T1000 (cell line): ENCODE results near the gene SAP30BP.

Experiments used
- DNase-seq: peaks from one replicate; lab custom pipeline; 2025; ENCODE audit warnings: mixed read lengths; lab: John Stamatoyannopoulos, UW

Gene SAP30BP

DNA sequence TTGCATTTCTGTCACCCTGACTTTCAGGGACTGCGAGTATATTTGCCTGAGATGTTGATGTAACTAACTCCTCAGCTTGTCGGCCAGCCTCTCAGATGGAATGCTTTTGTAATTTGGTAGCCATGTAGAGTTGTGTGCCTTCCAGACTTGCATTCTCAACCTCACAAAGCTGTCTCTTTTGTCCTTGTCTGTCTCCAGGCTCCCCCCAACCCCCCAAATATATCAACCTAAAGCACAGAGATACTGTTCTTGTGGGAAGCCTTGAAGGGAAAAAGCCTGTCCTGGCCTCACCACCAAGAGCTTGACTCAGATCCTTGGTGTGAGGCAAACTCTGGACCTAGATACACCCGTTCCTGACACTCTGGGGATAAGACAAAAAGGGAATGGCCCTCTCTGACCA is 18.4 kb downstream of the SAP30BP start:
- no peak for DNase-seq

DNA sequence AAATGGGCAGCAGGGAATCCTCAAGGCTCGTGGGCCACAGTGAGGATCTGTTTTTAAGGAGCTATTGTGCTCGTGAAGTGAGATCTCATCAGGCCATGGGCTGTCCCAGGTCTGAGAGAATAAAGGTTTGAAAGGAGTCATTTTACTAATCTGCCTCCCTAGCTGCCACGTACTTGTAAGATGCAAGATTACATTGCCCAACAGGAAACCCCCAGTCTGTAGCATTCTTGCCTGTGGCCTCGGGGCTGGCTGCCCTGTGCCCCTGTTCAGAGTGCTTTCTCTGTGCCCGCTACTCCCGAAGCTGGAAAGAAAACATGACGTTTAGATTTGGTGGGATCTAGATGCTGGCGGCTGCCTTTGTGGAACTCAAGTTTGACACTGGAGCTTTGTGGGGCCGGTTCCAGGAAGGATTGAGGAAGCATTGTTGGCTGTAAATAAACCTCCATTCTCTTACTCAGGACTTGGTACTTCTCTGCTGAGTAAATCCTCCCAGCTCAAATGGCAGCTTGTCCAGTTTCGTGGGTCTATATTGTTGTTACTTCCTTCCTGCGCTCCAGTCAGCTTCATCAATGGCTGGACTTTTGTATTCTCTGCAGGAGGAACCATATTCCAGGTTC is 21.2 kb downstream of the SAP30BP start:
- DNase-seq, result no peak

DNA sequence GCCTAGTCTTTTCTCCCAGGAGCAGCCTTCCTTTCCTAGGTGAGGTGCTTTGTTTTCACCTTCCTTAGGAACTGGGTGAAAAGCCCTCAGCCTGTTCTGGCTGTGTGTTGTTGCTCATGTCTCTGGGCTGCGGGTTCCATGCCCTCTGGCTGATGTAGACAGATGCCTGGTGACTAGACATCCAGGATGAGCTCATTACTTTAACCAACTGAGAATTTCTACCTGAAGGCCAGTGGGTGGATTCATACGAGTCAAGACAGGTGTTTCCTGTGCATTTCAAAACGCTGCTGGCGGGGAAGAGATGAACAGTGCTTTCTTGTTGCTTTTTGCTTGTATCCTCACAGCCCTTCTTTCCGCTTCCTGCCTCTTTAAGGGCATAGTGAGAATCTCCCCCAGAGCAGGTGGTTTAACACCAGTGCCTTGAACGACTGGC is 22.3 kb downstream of the SAP30BP start:
- no peak for DNase-seq

DNA sequence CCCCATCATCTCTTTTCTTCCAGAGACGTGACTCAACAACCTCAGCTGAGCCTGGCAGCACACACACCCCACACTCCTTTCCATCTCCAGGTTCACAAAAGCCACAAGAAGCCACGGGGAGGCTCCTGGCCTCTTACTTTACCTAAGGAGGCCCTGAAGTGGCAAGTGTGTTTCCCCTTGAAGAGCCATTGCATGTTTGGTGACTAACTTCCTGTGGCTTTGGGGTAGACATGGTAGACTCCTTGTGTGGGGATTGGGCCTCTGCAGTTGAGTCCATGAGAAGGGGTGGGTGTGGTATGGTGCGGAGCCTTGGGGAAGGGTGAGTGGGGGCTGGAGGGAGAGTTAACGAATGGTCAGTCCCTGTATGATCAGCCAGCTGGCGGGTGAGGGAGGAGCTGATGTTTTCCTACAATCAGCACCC is 24.2 kb downstream of the SAP30BP start:
- no peak for DNase-seq

DNA sequence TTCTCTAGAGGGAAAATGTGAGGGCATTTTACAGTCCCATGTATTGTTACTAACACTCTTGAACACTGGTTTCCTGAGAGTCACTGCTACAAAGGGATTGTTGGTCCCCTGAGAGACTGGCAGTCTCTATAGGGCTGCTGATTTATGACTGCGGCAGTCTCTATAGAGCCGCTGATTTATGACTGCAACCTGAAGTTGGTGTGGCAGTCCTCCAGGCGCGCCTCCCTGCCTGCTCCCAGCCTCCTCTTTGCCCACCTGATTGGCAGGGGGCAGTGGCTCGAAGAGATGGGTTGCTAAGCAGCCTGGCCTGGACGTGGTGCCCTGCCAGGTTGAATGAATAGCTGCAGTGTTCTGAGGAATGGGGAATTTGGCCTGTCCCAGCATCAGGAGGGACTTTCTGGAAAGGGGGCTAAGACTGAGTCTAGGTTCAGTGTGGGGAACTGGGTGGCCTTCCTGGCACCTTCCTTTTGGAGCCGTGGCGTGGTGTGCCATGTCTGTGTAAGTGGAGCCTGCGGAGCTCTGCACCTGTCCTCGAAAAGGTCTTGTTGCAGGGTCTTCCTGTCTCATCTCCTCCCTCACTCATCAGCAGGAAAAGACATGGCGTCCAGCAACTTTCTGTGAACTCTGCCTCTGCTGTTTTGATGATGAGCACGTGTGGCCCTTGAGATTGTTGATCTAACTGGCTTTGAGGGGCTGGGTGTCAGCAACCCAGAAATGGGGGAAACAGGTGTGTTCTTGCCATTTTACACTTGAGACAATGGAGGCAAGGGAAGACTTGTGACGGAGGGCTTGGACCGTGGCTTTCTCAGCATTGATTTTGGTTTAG is 24.9 kb downstream of the SAP30BP start:
- DNase-seq, result no peak

DNA sequence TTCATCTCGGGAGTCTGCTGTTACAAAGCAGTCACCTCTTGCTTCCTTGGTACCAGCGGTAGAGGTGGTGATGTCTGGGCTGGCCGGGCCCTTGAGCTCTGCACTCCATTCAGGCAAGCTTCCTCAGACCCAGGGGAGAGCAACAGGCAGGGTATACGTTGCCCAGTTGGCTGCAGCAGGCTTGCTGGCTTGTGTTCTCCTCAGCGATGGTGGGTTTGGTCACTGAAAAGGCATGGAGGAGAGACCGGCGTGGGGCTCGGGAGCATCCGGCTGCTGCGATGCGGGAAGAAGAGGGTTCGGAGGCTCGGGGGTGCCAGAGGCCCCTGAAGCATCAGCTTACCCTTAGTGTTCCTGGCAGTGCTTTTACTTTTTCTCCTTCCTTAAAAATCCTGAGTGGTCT is 25.8 kb downstream of the SAP30BP start:
- no peak for DNase-seq

DNA sequence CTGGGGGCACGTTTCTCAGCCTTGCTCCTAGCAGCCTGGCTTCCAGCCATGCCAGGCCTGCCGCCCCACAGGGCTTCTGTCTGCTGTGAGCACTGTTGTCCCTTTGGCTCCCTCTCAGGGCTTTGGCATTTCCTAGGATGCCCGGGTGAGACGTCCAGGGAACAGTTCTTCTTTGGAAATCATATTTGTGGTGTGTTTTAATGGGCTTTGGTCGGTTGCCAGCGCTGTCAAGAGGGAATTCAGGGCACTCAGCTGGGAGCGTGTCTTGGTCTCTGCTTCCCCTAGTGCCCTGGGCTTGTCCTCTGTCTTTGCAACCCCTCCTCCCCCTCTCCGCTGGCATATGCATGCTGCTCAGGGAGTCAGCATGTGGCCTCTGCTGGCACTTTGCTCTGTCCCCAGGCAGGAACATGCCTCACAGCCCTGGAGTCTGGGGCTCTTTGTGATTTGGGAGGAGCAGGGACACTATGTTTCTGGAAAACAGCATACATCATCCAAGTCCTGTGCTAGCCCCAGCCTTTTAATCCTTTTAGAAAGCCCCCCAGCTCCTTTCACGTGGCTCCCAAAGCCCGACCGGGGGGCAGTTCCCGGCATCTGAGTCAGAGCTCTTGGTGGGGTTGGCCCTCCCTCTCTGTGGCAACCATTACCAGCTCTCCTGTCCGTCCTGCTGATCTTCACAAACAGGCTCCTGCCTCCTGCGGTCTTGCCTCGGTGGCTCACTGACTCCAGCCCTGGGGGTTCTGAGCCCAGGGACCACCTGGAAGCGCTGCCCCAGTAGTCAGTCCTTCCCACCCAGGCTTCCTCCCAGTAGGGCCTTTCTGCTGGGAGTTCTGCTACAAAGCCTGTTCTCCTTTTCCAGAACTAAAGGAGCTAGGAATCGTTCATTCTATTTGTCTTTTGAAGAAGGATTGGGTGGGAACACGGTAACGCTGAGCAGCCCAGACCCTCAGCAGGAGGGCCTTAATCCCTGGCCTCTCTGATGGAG is 26.7 kb downstream of the SAP30BP start:
- peak; percentile 95 for DNase-seq

DNA sequence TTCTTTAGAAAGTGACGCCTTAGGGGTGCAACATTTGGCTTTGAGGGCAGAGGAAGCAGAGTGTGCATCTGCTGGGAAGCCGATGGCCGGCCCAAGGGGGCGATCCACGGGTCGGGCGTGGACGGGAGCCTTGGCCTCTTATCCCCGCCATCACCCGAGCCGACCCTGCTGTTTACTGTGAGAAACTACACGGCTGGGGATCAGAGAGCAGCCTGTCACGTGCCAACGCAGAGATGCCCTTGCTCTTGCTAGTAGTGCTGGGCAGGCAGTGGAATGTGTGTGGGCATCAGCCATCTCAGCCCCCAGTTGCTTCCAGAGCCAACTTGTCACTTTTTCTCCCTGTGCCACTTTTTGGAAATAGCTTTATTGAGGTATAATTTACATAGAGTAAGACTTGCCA is 27.4 kb downstream of the SAP30BP start:
- DNase-seq, result no peak

DNA sequence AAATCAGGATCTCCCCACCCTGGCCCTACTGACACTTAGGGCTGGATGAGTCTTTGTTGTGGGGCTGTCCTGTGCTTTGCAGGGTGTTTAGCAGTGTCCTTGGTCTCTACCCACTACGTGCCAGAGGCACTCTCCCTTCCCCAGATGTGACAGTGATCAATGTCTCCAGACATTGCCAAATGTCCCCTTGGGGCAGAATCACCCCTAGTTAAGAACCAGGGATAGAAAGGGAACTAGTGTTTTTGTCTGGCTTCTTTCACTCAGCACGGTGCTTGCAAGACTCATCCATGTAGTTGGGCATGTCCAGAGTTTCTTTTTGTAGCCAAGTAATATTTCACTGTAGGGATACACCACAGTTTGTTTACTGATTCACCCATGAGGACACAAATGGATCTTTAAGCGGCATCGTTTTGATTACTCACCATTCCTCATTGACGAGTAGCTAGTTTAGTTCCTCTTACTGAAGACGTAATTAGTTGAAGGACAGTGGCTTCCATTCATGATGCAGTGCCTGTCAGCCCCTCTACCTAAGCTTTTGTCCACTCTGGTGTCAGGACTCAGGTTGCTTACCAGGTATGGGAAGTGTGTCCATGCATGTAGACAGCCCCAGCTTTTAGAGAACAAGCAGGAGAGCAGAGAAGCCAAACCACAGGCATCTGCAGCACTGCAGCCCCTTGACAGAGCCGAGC is 28.1 kb downstream of the SAP30BP start:
- DNase-seq, result no peak

DNA sequence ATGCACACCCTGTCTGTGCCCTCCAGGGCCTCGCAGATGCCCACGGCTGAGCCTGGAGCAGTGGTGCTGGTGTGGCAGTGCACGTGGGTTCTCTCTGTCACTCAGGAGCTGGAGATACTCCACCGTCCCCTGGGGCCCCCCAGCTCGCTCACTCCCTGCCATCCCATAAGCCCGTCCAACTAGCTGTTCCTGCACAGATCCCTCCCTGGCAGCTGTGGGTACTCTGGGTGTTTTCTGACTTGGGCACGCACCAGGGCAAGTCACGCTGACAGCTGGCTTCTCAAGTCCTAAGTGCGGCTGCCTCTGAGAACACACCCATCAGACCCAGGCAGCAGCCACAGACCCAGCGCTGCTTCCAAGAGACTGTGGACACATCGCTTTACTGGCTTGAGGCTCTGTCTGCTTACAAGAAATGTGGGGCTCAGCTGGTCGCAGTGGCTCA is 28.7 kb downstream of the SAP30BP start:
- peak; percentile 27 for DNase-seq

DNA sequence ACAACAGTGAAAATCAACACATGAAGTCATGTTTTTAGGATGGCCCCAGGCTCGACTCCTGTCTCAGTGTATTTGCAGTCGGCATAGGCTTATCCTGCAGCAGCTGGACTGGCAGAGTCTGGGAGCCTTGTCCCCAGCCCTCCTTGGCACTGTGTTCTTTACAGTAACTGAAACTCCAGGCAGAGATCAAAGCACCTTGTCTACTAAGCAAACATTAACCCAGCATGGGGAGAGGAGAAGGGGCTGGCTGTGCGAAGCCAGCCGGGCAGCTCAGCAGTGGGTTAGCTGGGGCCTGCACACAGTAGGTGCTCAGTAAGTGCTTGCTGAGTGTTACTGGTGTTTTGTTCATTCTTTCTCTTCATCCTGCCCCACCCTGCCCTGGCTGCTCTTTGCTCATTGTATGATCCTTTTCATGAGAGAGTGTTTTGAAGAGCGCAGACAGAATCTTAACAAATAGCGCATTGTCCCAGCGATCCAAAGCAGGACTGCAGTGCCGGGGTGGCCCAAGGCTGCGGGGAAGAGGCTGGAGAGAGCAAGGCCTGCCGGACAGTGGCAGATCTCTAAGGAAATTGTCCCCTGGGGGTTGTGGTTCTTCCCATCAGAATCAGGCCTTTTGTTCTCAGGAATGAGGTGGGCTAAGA is 30.6 kb downstream of the SAP30BP start:
- DNase-seq, result no peak

DNA sequence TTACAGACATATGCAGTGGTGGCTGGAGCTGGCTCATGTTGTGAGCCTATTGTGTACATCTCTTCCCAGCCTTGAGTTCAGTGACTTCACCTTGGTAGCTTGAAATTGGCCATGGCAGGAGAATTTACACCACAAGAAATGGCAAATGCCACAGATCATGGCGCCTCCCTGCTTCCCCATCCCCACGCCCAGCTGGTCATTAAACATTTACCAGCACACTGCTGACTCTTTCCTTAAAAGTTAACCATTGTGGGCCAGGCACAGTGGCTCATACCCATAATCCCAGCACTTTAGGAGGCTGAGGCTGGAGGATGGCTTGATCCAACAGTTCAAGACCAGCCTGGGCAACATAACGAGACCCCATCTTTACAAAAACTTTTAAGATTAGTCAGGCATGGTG is 31.5 kb downstream of the SAP30BP start:
- no peak for DNase-seq

DNA sequence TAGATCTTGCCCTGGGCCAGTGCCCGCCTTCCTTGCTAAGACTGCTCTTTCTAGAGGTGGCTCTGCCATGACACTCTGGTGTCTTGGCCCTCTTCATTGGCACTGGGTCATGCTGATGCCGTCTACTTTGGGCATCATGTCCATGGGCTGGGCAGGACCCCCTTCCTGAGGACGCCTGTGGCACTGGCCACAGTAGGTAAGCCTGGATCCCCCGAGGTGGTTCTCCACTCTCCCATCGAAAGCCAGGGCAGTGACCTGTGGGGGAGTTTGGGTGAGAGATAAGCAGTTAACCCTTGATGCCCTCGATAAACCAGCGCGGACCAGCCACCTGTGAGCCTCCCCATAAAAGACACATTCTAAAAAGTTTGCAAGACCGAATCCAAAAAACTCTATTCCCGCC is 34.1 kb downstream of the SAP30BP start:
- DNase-seq, result no peak

DNA sequence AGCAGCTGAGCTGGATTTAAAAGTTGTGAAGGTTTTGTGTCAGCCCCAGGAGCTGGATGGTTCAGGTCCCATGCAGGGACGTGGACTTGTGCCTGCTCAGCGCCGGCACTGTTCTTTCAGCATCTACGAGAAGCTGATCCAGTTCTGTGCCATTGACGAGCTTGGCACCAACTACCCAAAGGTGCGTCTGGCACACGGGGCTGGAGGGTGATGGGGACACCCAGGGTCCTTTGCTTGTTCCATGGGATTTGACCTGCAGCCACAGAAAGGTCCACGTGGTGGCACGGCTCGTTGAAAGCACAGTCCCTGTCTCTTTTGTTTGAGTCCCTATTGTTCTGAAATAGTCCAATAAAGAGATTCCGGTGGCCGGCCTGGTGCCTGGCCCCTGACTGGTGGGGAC is 36.1 kb downstream of the SAP30BP start:
- DNase-seq, result no peak

DNA sequence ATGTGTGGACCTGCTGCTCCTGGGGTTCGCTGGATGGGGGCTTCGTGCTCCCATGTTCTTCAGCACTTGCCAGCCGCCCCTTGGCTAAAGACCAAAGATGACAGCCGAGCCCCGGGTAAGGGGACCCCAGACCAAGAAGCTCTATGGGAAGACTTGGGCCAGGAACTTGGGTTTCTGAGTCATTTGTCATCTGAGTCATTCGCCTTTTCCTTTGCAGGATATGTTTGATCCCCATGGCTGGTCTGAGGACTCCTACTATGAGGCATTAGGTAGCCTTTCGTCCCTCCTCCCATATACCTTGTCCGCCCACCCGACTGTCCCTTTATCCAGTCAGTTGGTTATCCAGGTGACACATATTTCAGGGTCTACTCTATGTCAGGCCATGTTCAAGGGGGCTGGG is 36.5 kb downstream of the SAP30BP start:
- DNase-seq, result no peak

DNA sequence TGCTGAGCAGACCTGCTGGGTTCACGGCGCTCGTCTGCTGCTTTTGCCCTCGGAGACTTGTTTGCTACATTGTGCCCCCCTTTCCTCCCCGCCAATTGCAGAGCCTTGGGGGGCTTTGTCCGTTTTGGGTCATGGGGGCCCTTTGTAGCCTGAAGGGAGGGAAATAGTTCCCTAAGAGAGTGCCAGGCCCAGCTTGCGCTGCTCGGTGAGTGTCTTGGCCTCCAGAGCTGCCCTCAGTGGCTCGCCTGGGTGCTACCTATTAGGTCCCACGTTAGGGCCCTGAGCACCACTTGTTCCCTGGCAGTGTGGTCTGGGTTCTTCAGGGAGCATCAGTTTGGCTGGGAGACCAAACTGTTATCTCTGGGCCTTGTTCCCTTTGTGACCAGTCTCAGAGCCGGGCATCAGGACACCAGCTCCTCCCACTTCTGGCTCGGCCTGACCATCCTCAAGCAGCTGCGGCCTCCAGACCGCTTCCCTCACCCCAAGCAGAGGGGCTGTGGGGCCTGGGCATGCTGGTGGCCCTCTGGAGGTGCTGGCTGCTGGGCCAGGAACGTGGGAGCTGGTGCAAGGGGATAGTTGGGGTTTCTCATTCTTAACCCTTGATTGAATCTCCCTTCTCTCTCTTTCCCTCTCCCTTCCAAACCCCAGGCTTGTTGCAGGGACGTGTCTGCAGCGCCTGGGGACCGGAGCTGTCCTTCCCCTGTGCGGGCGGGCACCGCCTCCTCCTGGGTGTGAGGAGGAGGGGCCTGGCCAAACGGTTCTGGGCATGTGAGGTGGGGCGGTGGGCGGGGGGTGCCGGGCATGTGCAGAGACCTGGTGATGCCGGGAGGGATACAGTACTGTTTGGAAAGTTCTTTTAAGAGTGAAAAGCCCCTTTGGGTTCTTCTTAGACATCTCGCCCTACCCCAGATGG is 38.1 kb downstream of the SAP30BP start:
- DNase-seq, result no peak

DNA sequence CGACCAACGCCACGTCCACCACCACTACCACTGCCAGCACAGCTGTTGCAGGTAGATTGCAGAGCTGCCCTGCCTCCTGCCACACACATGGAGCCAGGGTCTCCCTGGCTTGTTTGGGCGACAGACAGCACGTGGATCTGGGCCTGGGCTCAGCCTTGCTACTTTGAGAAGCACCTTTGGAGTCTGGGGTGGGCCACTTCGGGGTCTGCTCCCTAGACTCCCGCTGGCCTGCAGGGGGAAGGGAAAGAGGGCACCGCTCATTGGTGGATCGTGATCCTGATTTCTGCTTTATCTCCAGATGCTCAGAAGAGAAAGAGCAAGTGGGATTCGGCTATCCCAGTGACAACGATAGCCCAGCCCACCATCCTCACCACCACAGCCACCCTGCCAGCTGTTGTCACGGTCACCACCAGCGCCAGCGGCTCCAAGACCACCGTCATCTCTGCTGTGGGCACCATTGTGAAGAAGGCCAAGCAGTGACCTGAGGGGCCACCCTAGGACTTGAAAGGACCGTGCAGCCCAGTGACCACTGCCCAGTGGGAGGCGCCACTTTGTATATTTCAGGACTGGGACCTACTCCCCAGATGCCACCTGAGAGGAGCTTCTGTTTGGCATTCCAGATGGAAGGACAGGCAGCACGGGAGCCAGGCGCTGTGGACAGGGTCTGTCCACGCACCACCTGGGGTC is 39.0 kb downstream of the SAP30BP start:
- DNase-seq, result no peak

DNA sequence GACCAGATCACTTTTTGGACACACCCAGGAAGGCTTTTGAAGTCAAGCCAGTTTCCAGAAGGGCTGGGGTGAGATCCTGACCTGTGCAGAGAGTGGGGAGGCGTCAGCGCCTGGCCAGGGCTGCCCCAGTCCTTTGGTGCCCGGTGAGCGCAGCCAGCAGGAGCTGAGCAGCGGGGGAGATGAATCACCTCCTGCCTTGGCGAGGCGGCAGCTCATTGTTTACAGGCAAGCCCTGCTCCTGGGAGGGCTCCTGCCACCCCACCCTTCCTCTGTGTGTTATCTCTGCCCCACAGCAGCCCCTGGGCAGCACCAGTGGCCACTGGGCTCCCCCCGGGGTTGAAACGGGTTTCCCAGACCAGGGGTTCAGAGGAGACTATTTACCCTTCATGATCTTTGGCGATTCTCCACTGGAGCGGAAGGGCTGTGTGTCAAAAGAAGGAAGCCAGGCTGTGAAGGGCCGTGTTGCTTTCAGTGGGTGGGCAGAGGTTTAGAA is 40.0 kb downstream of the SAP30BP start:
- DNase-seq, result peak; percentile 60

DNA sequence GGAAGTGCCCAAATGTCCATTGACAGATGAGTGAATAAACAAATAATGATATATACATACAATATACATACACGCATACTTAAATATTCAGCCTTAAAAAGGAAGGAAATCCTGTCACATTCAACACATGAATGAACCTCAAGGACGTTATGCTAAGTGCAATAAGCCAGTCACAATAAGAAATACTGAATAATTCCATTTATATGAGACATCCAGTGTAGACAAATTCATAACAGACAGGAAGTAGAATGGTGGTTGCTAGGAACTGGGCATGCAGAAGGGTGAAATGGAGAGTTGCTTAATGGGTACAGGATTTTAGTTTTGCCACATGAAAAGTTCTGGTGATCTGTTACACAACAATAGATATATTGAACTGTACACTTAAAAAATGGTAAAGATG is 45.3 kb downstream of the SAP30BP start:
- DNase-seq, result no peak
